ENCODE data around the gene NOP9.
"Not testable (repeated sequence)": the region's sequence is repeated elsewhere in the genome, so short reads cannot be mapped to it uniquely, and the experiment has no call there.

Gene NOP9

GRCh38 chr14:24330973-24331674 lies 31.5 kb downstream of the NOP9 start:
- no peak for DNase-seq

- no peak for DNase-seq
Measured at GRCh38 chr14:24331731-24332267, 32.1 kb downstream of the NOP9 start.

GRCh38 chr14:24332268-24332993 lies 32.8 kb downstream of the NOP9 start:
- peak; percentile 71 for DNase-seq

GRCh38 chr14:24334431-24335291 lies 35.0 kb downstream of the NOP9 start, which contains the start of gene ADCY4:
Gene ADCY4, minus strand, starts transcription at chr14:24335071. Its CDS starts 419 bp downstream, at chr14:24334652.
- no peak for DNase-seq

GRCh38 chr14:24335461-24336171 lies 36.0 kb downstream of the NOP9 start:
- no peak for DNase-seq

GRCh38 chr14:24337144-24337823 lies 37.6 kb downstream of the NOP9 start:
- no peak for DNase-seq

GRCh38 chr14:24337824-24338175 lies 38.1 kb downstream of the NOP9 start:
- no peak for DNase-seq

- DNase-seq, result no peak
Measured at GRCh38 chr14:24338843-24339242, 39.2 kb downstream of the NOP9 start.

- no peak for DNase-seq
Measured at GRCh38 chr14:24339284-24340151, 39.9 kb downstream of the NOP9 start, which contains the start of gene RIPK3. Gene RIPK3, minus strand, starts transcription at chr14:24339991. Its CDS starts 165 bp downstream, at chr14:24339826.

GRCh38 chr14:24340606-24341005 lies 41.0 kb downstream of the NOP9 start:
- no peak for DNase-seq

GRCh38 chr14:24342889-24343288 lies 43.2 kb downstream of the NOP9 start:
- no peak for DNase-seq

GRCh38 chr14:24343795-24344660 lies 44.4 kb downstream of the NOP9 start:
- no peak for DNase-seq

GRCh38 chr14:24347134-24347533 lies 47.5 kb downstream of the NOP9 start:
- no peak for DNase-seq

- no peak for DNase-seq
Measured at GRCh38 chr14:24348186-24348585, 48.5 kb downstream of the NOP9 start.

- DNase-seq, result no peak
Measured at GRCh38 chr14:24349742-24350141, 50.1 kb downstream of the NOP9 start.

GRCh38 chr14:24351517-24351916 lies 51.9 kb downstream of the NOP9 start:
- no peak for DNase-seq

GRCh38 chr14:24353559-24354481 lies 54.2 kb downstream of the NOP9 start:
- no peak for DNase-seq

- DNase-seq, result not testable (repeated sequence)
Measured at GRCh38 chr14:24354482-24354825, 54.8 kb downstream of the NOP9 start.

- DNase-seq, result no peak
Measured at GRCh38 chr14:24355009-24355408, 55.4 kb downstream of the NOP9 start.

Measured in NCI-H1694 (cell line).